ENCODE results near the gene MAST2.

DNA sequence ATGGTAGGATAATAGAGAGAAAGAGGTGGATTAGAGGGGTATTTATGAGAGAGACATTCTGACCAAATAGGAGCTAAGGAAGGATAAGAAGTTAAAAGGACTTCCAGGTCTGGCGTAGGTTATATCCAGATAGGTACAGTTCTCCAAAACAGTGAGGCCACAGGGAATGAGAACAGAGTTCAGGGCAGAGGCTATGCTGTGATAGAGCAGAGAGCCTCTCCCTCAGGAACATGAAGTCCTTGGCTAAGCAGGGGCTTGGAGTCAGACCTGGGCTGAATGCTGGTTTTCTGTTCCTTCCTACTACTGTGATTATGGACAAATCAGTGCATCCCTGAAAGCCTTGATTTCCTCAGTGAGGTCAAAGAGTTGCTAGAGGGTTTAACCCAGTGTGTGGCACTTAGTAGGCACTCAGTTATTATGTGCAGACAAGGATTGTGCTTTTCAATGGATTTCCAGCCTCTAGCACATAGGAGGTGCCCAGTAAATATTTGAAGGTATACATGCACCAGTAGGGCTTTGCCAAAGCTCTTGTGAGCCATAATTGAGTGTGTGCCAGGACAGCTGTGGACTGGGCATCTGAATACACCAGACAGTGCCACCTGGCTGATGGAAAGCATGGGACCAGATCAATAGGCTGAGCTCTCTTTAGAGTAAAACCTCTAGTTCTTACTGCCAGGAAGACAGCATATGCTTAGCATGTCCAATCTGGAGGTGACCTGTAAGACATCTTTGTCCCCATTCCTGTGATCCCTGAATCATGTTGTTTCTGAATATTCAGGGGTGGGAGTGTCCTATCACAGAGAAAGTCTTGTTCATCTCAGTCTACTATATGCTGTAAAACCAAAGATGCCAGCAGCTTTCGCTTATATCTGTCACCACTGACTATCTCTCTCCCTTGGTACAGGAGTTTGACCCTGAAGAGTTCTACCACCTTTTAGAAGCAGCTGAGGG is 217.9 kb downstream of the MAST2 start:
- TF ChIP-seq ATF1 (CRISPR knock-in tag; IDR thresholded peaks at IDR 0.05) = no peak
- TF ChIP-seq SP1 (CRISPR knock-in tag; conservative IDR thresholded peaks at IDR 0.05) = no peak
- TF ChIP-seq, protein P1, sequence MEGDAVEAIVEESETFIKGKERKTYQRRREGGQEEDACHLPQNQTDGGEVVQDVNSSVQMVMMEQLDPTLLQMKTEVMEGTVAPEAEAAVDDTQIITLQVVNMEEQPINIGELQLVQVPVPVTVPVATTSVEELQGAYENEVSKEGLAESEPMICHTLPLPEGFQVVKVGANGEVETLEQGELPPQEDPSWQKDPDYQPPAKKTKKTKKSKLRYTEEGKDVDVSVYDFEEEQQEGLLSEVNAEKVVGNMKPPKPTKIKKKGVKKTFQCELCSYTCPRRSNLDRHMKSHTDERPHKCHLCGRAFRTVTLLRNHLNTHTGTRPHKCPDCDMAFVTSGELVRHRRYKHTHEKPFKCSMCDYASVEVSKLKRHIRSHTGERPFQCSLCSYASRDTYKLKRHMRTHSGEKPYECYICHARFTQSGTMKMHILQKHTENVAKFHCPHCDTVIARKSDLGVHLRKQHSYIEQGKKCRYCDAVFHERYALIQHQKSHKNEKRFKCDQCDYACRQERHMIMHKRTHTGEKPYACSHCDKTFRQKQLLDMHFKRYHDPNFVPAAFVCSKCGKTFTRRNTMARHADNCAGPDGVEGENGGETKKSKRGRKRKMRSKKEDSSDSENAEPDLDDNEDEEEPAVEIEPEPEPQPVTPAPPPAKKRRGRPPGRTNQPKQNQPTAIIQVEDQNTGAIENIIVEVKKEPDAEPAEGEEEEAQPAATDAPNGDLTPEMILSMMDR (IDR thresholded peaks at IDR 0.05) = no peak
- TF ChIP-seq GABPB1 (CRISPR knock-in tag; IDR thresholded peaks at IDR 0.05) = no peak
- TF ChIP-seq TP53 (CRISPR knock-in tag; IDR thresholded peaks at IDR 0.05) = no peak
- TF ChIP-seq, protein P2, sequence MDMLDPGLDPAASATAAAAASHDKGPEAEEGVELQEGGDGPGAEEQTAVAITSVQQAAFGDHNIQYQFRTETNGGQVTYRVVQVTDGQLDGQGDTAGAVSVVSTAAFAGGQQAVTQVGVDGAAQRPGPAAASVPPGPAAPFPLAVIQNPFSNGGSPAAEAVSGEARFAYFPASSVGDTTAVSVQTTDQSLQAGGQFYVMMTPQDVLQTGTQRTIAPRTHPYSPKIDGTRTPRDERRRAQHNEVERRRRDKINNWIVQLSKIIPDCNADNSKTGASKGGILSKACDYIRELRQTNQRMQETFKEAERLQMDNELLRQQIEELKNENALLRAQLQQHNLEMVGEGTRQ (CRISPR knock-in tag; IDR thresholded peaks at IDR 0.05) = no peak
- no peak for TF ChIP-seq SMAD4 (CRISPR knock-in tag; IDR thresholded peaks at IDR 0.05)
